A673 (cell line): ENCODE data around the gene TAAR5.

Experiments
- CTCF ChIP-seq: fragments of 300-800, 200-600 bp; sonication (generic); conservative IDR thresholded peaks from 2 replicates; pipeline ENCODE4 v1.5.1; 2017; ENCODE audit warnings: low read depth, mild to moderate bottlenecking, antibody characterized with exemption, low read length, moderate library complexity, mixed read lengths
- EZH2 ChIP-seq: fragments of 200-600 bp; sonication (generic); IDR thresholded peaks from 2 replicates; pipeline ENCODE4 v1.6.1; 2017; ENCODE audit warnings: borderline replicate concordance, low read depth, mild to moderate bottlenecking, mixed read lengths, antibody characterized with exemption, low read length; ENCODE audit not compliant: poor library complexity, severe bottlenecking

DNA sequence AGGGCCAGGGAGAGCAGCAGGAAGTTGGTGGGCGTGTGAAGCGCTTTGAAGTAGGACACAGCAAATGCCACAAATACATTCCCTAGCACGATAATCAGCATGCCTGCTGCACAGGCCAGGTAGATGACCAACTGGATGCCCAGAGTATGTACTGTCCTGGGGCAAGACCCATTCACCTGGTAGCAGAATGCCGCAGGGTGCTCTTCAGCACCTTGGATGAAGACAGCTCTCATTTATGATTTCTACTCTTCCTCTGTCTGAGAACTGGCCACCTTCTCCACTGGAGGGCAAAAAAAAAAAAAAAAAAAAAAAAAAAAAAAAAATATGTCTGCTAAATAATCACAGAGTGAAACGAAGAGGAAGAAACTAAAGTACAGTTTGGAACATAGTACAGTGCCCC is at the start of gene TAAR5:
- no peak for TF ChIP-seq CTCF
- no peak for TF ChIP-seq EZH2
